T-helper 17 cell (primary cell): Measurements from ENCODE around the gene PARD3. TPM values are rescaled to one million over a fixed set of nuclear protein-coding genes. Genes with fewer than 3 reads are reported as not detected.

Source experiments
- ATAC-seq: fragments of 150-1000 bp; cut with Tn5 transposase; 2 replicates; pipeline ENCODE4 v1.10.0; 2021; ENCODE audit warnings: mild to moderate bottlenecking, moderate library complexity
- DNase-seq, 3 donors: peaks; one replicate each; pipeline versions ENCODE4 v3.0.0 to v3.0.0-alpha.2; 2020 to 2021
- H3K9me3 ChIP-seq: one replicate; pipeline ENCODE4 v1.7.0; 2013; ENCODE audit warnings: low read length, mild to moderate bottlenecking; ENCODE audit not compliant: control insufficient read depth, poor library complexity, severe bottlenecking
- H3K27ac Mint-ChIP-seq: one replicate; pipeline ENCODE4 v1.8.0; 2022; ENCODE audit warnings: mild to moderate bottlenecking, moderate library complexity, mixed read lengths
- H3K27me3 Mint-ChIP-seq: one replicate; pipeline ENCODE4 v1.8.0; 2022; ENCODE audit warnings: mixed read lengths
- H3K36me3 Mint-ChIP-seq: one replicate; pipeline ENCODE4 v1.8.0; 2022; ENCODE audit warnings: low read depth, mixed read lengths
- H3K4me1 Mint-ChIP-seq: one replicate; pipeline ENCODE4 v1.8.0; 2022; ENCODE audit warnings: mild to moderate bottlenecking, mixed read lengths
- H3K4me3 Mint-ChIP-seq: one replicate; pipeline ENCODE4 v1.8.0; 2022; ENCODE audit warnings: mild to moderate bottlenecking, moderate library complexity, mixed read lengths
- total RNA-seq, 4 donors: library from RNA in 2 of 4; stranded (reverse) in 2 of 4; gene quantifications; one replicate each; pipeline ENCODE4 v1.2.3 and lab custom pipeline; 2022 to 2026

Gene PARD3
- total RNA-seq, 2 donors from 2014 or later = 0.32 to 8.2 TPM

- no peak overlapping the region for H3K27ac Mint-ChIP-seq
- DNase-seq (no peak), ATAC-seq (no peak)
- no peak overlapping the region for H3K4me3 Mint-ChIP-seq
- no peaks in the 10 kb centered on the region for H3K9me3 ChIP-seq
- H3K27me3 Mint-ChIP-seq = peaks cover 26% of the 10 kb centered on the region
- no peaks in the 10 kb centered on the region for H3K4me1 Mint-ChIP-seq
- no peaks in the 10 kb centered on the region for H3K36me3 Mint-ChIP-seq
These were observed 23.3 kb upstream of the PARD3 start for GRCh38 chr10:34838366-34838900.

GRCh38 chr10:34835908-34836508 is 20.9 kb upstream of the PARD3 start:
- DNase-seq = no peak
- no peak overlapping the region for H3K27ac Mint-ChIP-seq
- ATAC-seq = no peak
- no peak overlapping the region for H3K4me3 Mint-ChIP-seq
- no peaks in the 10 kb centered on the region for H3K9me3 ChIP-seq
- peaks cover 9% of the 10 kb centered on the region for H3K27me3 Mint-ChIP-seq
- H3K36me3 Mint-ChIP-seq = no peaks in the 10 kb centered on the region
- H3K4me1 Mint-ChIP-seq = no peaks in the 10 kb centered on the region

- H3K27ac Mint-ChIP-seq = no peak overlapping the region
- no peak overlapping the region for H3K4me3 Mint-ChIP-seq
- H3K9me3 ChIP-seq = no peaks in the 10 kb centered on the region
- DNase-seq = no peak
- no peaks in the 10 kb centered on the region for H3K36me3 Mint-ChIP-seq
- no peak for ATAC-seq
- peaks cover 4% of the 10 kb centered on the region for H3K4me1 Mint-ChIP-seq
- no peaks in the 10 kb centered on the region for H3K27me3 Mint-ChIP-seq
These were observed 19.2 kb upstream of the PARD3 start for GRCh38 chr10:34834274-34834673.

GRCh38 chr10:34830217-34830822 is 15.2 kb upstream of the PARD3 start:
- H3K9me3 ChIP-seq = no peaks in the 10 kb centered on the region
- DNase-seq (no peak), ATAC-seq (no peak)
- Mint-ChIP-seq H3K36me3 (no peaks in the 10 kb centered on the region), H3K27ac (no peak overlapping the region), H3K4me1 (peaks cover 4% of the 10 kb centered on the region), H3K4me3 (no peak overlapping the region), H3K27me3 (peaks cover 14% of the 10 kb centered on the region)

- H3K4me3 Mint-ChIP-seq = no peak overlapping the region
- DNase-seq = no peak
These were observed 12.0 kb upstream of the PARD3 start for GRCh38 chr10:34826857-34827766.

GRCh38 chr10:34826221-34826620 is 11.1 kb upstream of the PARD3 start:
- H3K9me3 ChIP-seq = no peaks in the 10 kb centered on the region
- ATAC-seq = no peak
- Mint-ChIP-seq H3K4me3 (no peak overlapping the region), H3K27me3 (peaks cover 27% of the 10 kb centered on the region), H3K4me1 (peaks cover 6% of the 10 kb centered on the region), H3K36me3 (no peaks in the 10 kb centered on the region), H3K27ac (no peak overlapping the region)
- DNase-seq = no peak

More at GRCh38 chr10:34826857-34827766, 12.0 kb upstream of the PARD3 start:
- Mint-ChIP-seq H3K4me1 (peaks cover 6% of the 10 kb centered on the region), H3K27ac (no peak overlapping the region), H3K27me3 (peaks cover 27% of the 10 kb centered on the region), H3K36me3 (no peaks in the 10 kb centered on the region)
- ATAC-seq = no peak
- H3K9me3 ChIP-seq = no peaks in the 10 kb centered on the region

- no peak overlapping the region for H3K27ac Mint-ChIP-seq
- H3K27me3 Mint-ChIP-seq = peaks cover 27% of the 10 kb centered on the region
- peaks cover 5% of the 10 kb centered on the region for H3K4me1 Mint-ChIP-seq
- DNase-seq = no peak
- no peak for ATAC-seq
- H3K4me3 Mint-ChIP-seq = no peak overlapping the region
- no peaks in the 10 kb centered on the region for H3K36me3 Mint-ChIP-seq
- H3K9me3 ChIP-seq = no peaks in the 10 kb centered on the region
These were observed 10.3 kb upstream of the PARD3 start for GRCh38 chr10:34825414-34825813.

GRCh38 chr10:34824870-34825269 is 9.8 kb upstream of the PARD3 start:
- H3K27me3 Mint-ChIP-seq = peaks cover 28% of the 10 kb centered on the region
- H3K4me1 Mint-ChIP-seq = peaks cover 2% of the 10 kb centered on the region
- no peaks in the 10 kb centered on the region for H3K36me3 Mint-ChIP-seq
- ATAC-seq (no peak), DNase-seq (no peak)
- no peak overlapping the region for H3K27ac Mint-ChIP-seq
- no peaks in the 10 kb centered on the region for H3K9me3 ChIP-seq
- H3K4me3 Mint-ChIP-seq = no peak overlapping the region

- H3K36me3 Mint-ChIP-seq = no peaks in the 10 kb centered on the region
- H3K9me3 ChIP-seq = no peaks in the 10 kb centered on the region
- DNase-seq = no peak
- peaks cover 2% of the 10 kb centered on the region for H3K4me1 Mint-ChIP-seq
- no peak for ATAC-seq
- no peak overlapping the region for H3K4me3 Mint-ChIP-seq
- H3K27me3 Mint-ChIP-seq = peaks cover 51% of the 10 kb centered on the region
- no peak overlapping the region for H3K27ac Mint-ChIP-seq
These were observed 6.8 kb upstream of the PARD3 start for GRCh38 chr10:34821587-34822585.

GRCh38 chr10:34817586-34817985 is 2.5 kb upstream of the PARD3 start:
- ATAC-seq (no peak), DNase-seq (no peak)
- peaks cover 50% of the 10 kb centered on the region for H3K27me3 Mint-ChIP-seq
- peaks cover 5% of the 10 kb centered on the region for H3K4me1 Mint-ChIP-seq
- no peaks in the 10 kb centered on the region for H3K36me3 Mint-ChIP-seq
- H3K9me3 ChIP-seq = no peaks in the 10 kb centered on the region
- H3K4me3 Mint-ChIP-seq = no peak overlapping the region
- no peak overlapping the region for H3K27ac Mint-ChIP-seq

GRCh38 chr10:34817054-34817453 is 2.0 kb upstream of the PARD3 start:
- peaks cover 5% of the 10 kb centered on the region for H3K4me1 Mint-ChIP-seq
- H3K9me3 ChIP-seq = no peaks in the 10 kb centered on the region
- no peak overlapping the region for H3K4me3 Mint-ChIP-seq
- DNase-seq (no peak), ATAC-seq (no peak)
- H3K27ac Mint-ChIP-seq = no peak overlapping the region
- H3K36me3 Mint-ChIP-seq = peaks cover 2% of the 10 kb centered on the region
- H3K27me3 Mint-ChIP-seq = peaks cover 56% of the 10 kb centered on the region

- H3K27me3 Mint-ChIP-seq = peaks cover 61% of the 10 kb centered on the region
- H3K9me3 ChIP-seq = no peaks in the 10 kb centered on the region
- peaks cover 5% of the 10 kb centered on the region for H3K4me1 Mint-ChIP-seq
- no peak overlapping the region for H3K27ac Mint-ChIP-seq
- no peak for ATAC-seq
- peaks cover 2% of the 10 kb centered on the region for H3K36me3 Mint-ChIP-seq
- no peak for DNase-seq
- H3K4me3 Mint-ChIP-seq = peak overlapping the region; percentile 73
These were observed 1.5 kb upstream of the PARD3 start for GRCh38 chr10:34816501-34817002.
